Common myeloid progenitor, CD34-positive (primary cell): ENCODE measurements around the gene AUNIP.

Experiments used
- CTCF ChIA-PET: fragments of 350-600 bp; sonication (Branson Sonifier 250); formaldehyde crosslinking; loops from one replicate; lab custom pipeline; 2021; ENCODE audit warnings: antibody characterized with exemption; lab: Charles Lee
- POLR2A ChIA-PET: fragments of 350-600 bp; sonication (Branson Sonifier 250); formaldehyde crosslinking; loops from one replicate; lab custom pipeline; 2021; ENCODE audit warnings: antibody characterized with exemption; lab: Charles Lee
- DNase-seq, 3 donors: peaks; one replicate each; pipeline versions ENCODE4 v3.0.0 to v3.0.0-alpha.2; 2013
- H3K27ac ChIP-seq, 2 experiments: 1 replicate in 1 of 2; 2 replicates in 1 of 2; pipeline ENCODE4 v1.7.0; 2013; ENCODE audit warnings: inconsistent platforms in 2 of 2, low read length in 2 of 2, mild to moderate bottlenecking in 2 of 2, low read depth in 1 of 2, moderate library complexity in 1 of 2; ENCODE audit not compliant: severe bottlenecking in 2 of 2, insufficient read depth in 1 of 2, poor library complexity in 1 of 2
- H3K27me3 ChIP-seq, 5 experiments: replicated peaks in 2 of 5; 1 replicate in 3 of 5; 2 replicates in 2 of 5; pipeline versions ENCODE4 v1.6.1 to v1.7.0; 2013; ENCODE audit warnings: low read length in 4 of 5, mild to moderate bottlenecking in 2 of 5, moderate library complexity in 2 of 5, inconsistent platforms in 1 of 5; ENCODE audit not compliant: insufficient read depth in 5 of 5, control insufficient read depth in 4 of 5
- H3K36me3 ChIP-seq, 4 experiments: 1 replicate in 2 of 4; 2 replicates in 2 of 4; pipeline versions ENCODE4 v1.6.1 to v1.7.0; 2013; ENCODE audit warnings: low read length in 3 of 4, control low read depth in 1 of 4, mild to moderate bottlenecking in 1 of 4; ENCODE audit not compliant: control insufficient read depth in 4 of 4, insufficient read depth in 4 of 4
- H3K4me1 ChIP-seq, 4 experiments: 1 replicate in 3 of 4; 2 replicates in 1 of 4; pipeline versions ENCODE4 v1.6.1 to v1.7.1; 2013; ENCODE audit warnings: low read length in 3 of 4, mild to moderate bottlenecking in 3 of 4, control low read depth in 1 of 4, inconsistent platforms in 1 of 4, moderate library complexity in 1 of 4; ENCODE audit not compliant: control insufficient read depth in 4 of 4, insufficient read depth in 4 of 4; ENCODE audit errors: control extremely low read depth in 1 of 4
- H3K4me3 ChIP-seq, 7 experiments: 1 replicate in 4 of 7; 2 replicates in 3 of 7; pipeline versions ENCODE4 v1.5.1 to v1.7.0; 2013; ENCODE audit warnings: mild to moderate bottlenecking in 7 of 7, low read length in 6 of 7, moderate library complexity in 6 of 7, inconsistent platforms in 2 of 7, low read depth in 2 of 7, control low read depth in 1 of 7; ENCODE audit not compliant: insufficient read depth in 4 of 7, control insufficient read depth in 1 of 7; ENCODE audit errors: extremely low read depth in 1 of 7
- H3K9me3 ChIP-seq, 5 experiments: 1 replicate in 4 of 5; 2 replicates in 1 of 5; pipeline versions ENCODE4 v1.6.1 to v1.7.1; 2013; ENCODE audit warnings: low read length in 4 of 5, mild to moderate bottlenecking in 2 of 5, inconsistent platforms in 1 of 5, low read depth in 1 of 5, moderate library complexity in 1 of 5; ENCODE audit not compliant: control insufficient read depth in 4 of 5, insufficient read depth in 2 of 5; ENCODE audit errors: control extremely low read depth in 1 of 5
- WGBS: methylation state at CpG from one replicate; pipeline ENCODE4 v1.1.5; 2013; ENCODE audit not compliant: insufficient coverage; 5-methylcytosine and 5-hydroxymethylcytosine counted together

Gene AUNIP

GRCh38 chr1:25904943-25905679, 45.9 kb upstream of the AUNIP start:
- Histone ChIP-seq H3K4me1 (peaks cover 8 to 29% (median 21%) of the 10 kb centered on the region in 4 experiments), H3K9me3 (no peaks in the 10 kb centered on the region), H3K27ac (peak overlapping the region; percentile 67 to 79), H3K27me3 (peaks cover 0 to 3% (median 0%) of the 10 kb centered on the region in 5 experiments), H3K4me3 (peak overlapping the region; percentile 83 to 99 (median 89)), H3K36me3 (peaks cover 10 to 45% (median 23%) of the 10 kb centered on the region in 4 experiments)
- CTCF ChIA-PET = interaction anchor here (0.8 to 20.1 kb wide), 10 partner anchors 10 to 94 kb away, joined by 3 to 368 read pairs (median 4); partner anchors contain the start of gene PAFAH2
- WGBS = 0% methylated on average over 15 of the region's 34 CpGs
- POLR2A ChIA-PET = interaction anchor here (0.7 to 1.9 kb wide), 4 partner anchors 9 to 92 kb away, joined by 4 to 7 read pairs (median 4); no protein-coding TSS in a partner anchor
- DNase-seq = peak; percentile 88 to 91 (median 90)

- peak overlapping the region in 3 of 7 experiments; percentile 88 to 98 (median 89) for H3K4me3 ChIP-seq
- H3K36me3 ChIP-seq = peaks cover 15 to 56% (median 32%) of the 10 kb centered on the region in 4 experiments
- POLR2A ChIA-PET = no interaction called here
- CTCF ChIA-PET = interaction anchor here (0.9 to 20.1 kb wide), 7 partner anchors 9 to 95 kb away, joined by 3 to 368 read pairs (median 4); partner anchors contain the start of gene PAFAH2
- H3K27ac ChIP-seq = no peak overlapping the region
- no peak for DNase-seq
- 94% methylated on average over 2 of the region's 3 CpGs for WGBS
- H3K4me1 ChIP-seq = peaks cover 8 to 29% (median 21%) of the 10 kb centered on the region in 4 experiments
- H3K9me3 ChIP-seq = no peaks in the 10 kb centered on the region
- H3K27me3 ChIP-seq = peaks cover 0 to 2% (median 0%) of the 10 kb centered on the region in 5 experiments
Observed at GRCh38 chr1:25903986-25904385, 44.7 kb upstream of the AUNIP start.

- POLR2A ChIA-PET = interaction anchor here (1.0 kb wide), 1 partner anchor 96 kb away, joined by 4 read pairs; the partner anchor contains the start of gene PAFAH2
- CTCF ChIA-PET = interaction anchor here (0.7 to 20.1 kb wide), 10 partner anchors 11 to 107 kb away, joined by 3 to 368 read pairs (median 3); partner anchors contain the start of gene PAFAH2
- H3K27ac ChIP-seq = peak overlapping the region in 1 of 2 experiments; percentile 22
Observed at GRCh38 chr1:25902462-25902861, 43.2 kb upstream of the AUNIP start.

GRCh38 chr1:25900219-25900618, 41.0 kb upstream of the AUNIP start:
- WGBS = 90% methylated on average over 3 of the region's 5 CpGs
- H3K9me3 ChIP-seq = no peaks in the 10 kb centered on the region
- ChIA-PET CTCF (interaction anchor here (0.6 to 20.1 kb wide), 6 partner anchors 8 to 470 kb away, joined by 3 to 368 read pairs (median 4); partner anchors contain the start of gene PAFAH2), POLR2A (interaction anchor here (0.9 to 1.5 kb wide), 2 partner anchors 97 to 98 kb away, joined by 3 to 5 read pairs; partner anchors contain the start of gene PAFAH2)
- peaks cover 8 to 26% (median 18%) of the 10 kb centered on the region in 4 experiments for H3K4me1 ChIP-seq
- H3K27me3 ChIP-seq = no peaks in the 10 kb centered on the region
- peaks cover 23 to 83% (median 49%) of the 10 kb centered on the region in 4 experiments for H3K36me3 ChIP-seq
- H3K4me3 ChIP-seq = no peak overlapping the region
- peak overlapping the region in 1 of 2 experiments; percentile 21 for H3K27ac ChIP-seq
- DNase-seq = no peak

More at GRCh38 chr1:25902462-25902861, 43.2 kb upstream of the AUNIP start:
- H3K36me3 ChIP-seq = peaks cover 21 to 71% (median 42%) of the 10 kb centered on the region in 4 experiments
- H3K9me3 ChIP-seq = no peaks in the 10 kb centered on the region
- no peaks in the 10 kb centered on the region for H3K27me3 ChIP-seq
- WGBS = no CpG with 5 or more reads among the region's 3 CpGs
- DNase-seq = no peak
- no peak overlapping the region for H3K4me3 ChIP-seq
- peaks cover 8 to 29% (median 21%) of the 10 kb centered on the region in 4 experiments for H3K4me1 ChIP-seq

- no peak overlapping the region for H3K4me3 ChIP-seq
- no peaks in the 10 kb centered on the region for H3K27me3 ChIP-seq
- POLR2A ChIA-PET = interaction anchor here (0.9 kb wide), 1 partner anchor 98 kb away, joined by 5 read pairs; the partner anchor contains the start of gene PAFAH2
- 97% methylated on average over 4 of the region's 6 CpGs for WGBS
- H3K9me3 ChIP-seq = no peaks in the 10 kb centered on the region
- DNase-seq = no peak
- peaks cover 23 to 83% (median 49%) of the 10 kb centered on the region in 4 experiments for H3K36me3 ChIP-seq
- H3K4me1 ChIP-seq = peaks cover 8 to 24% (median 17%) of the 10 kb centered on the region in 4 experiments
- peak overlapping the region in 1 of 2 experiments; percentile 21 for H3K27ac ChIP-seq
- CTCF ChIA-PET = interaction anchor here (1.0 to 20.1 kb wide), 3 partner anchors 12 to 99 kb away, joined by 3 to 368 read pairs (median 4); partner anchors contain the start of gene PAFAH2
Observed at GRCh38 chr1:25899792-25900191, 40.5 kb upstream of the AUNIP start.

- H3K4me3 ChIP-seq = no peak overlapping the region
- DNase-seq = no peak
- WGBS = 97% methylated on average over 6 of the region's 11 CpGs
- ChIA-PET POLR2A (no interaction called here), CTCF (interaction anchor here (0.6 to 20.1 kb wide), 5 partner anchors 9 to 136 kb away, joined by 3 to 368 read pairs (median 3); partner anchors contain the start of gene PAFAH2)
- H3K27ac ChIP-seq = no peak overlapping the region
- peaks cover 0 to 10% (median 4%) of the 10 kb centered on the region in 4 experiments for H3K4me1 ChIP-seq
- H3K9me3 ChIP-seq = no peaks in the 10 kb centered on the region
- peaks cover 22 to 79% (median 55%) of the 10 kb centered on the region in 4 experiments for H3K36me3 ChIP-seq
- no peaks in the 10 kb centered on the region for H3K27me3 ChIP-seq
Observed at GRCh38 chr1:25898223-25899015, 39.2 kb upstream of the AUNIP start.
